ENCODE data around the gene PDE4B.
"Not testable (repeated sequence)": the region's sequence is repeated elsewhere in the genome, so short reads cannot be mapped to it uniquely, and the experiment has no call there.

Gene PDE4B

DNA sequence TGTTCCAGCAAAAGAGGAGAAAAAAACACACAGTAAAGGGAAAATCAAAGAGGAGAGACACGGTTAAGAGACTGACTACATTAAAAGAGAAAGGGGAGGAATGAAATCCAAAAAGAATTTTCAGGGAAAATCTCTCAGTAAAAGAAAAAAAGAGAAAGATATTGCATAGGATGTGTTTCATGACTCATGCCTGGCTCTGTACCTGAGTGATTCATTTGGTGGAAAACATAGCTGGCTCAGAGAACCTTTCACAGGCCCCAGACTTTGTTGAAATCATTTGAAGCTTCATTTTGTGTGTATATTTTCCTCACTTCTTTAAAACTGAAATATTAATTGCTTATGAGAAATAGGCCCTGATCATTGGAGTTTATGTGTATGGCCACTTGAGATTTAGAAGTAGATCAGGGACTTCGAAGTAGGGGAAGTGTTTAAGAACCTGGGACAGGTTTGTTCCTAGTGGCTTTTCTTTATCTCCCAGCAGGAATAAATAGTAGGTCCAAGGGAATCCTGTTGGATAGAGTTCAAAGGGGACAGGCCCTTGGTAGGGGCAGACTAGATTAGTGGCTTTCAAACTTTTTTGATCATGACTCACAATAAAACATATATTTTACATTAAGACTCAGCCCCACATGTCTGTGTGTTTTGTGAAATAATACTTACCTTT is 502.1 kb downstream of the PDE4B start:
- DNase-seq: peak; percentile 46

- DNase-seq: no peak
Measured at GRCh38 chr1:66295803-66296202, 503.1 kb downstream of the PDE4B start.

DNA sequence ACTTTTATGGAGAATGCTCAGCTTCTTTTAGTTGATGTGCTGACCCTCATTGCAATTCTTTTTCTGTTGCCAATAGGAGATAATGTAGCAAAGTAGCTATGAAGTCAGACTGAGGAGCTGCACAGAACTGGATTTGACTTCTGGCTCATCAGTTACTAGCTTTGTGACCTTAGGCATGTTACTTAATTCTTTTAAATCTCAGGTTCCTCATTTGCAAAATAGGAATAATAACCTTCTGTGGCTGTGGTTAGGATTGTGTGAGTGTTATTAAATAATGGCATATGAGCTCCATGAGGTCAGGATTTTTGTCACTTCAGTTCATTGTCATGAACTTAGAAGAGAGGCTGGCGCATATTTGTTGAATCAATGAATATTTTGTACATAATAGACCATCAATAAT is 503.7 kb downstream of the PDE4B start:
- no peak for DNase-seq

- peak; percentile 29 for DNase-seq
Measured at GRCh38 chr1:66296951-66297350, 504.3 kb downstream of the PDE4B start.

DNA sequence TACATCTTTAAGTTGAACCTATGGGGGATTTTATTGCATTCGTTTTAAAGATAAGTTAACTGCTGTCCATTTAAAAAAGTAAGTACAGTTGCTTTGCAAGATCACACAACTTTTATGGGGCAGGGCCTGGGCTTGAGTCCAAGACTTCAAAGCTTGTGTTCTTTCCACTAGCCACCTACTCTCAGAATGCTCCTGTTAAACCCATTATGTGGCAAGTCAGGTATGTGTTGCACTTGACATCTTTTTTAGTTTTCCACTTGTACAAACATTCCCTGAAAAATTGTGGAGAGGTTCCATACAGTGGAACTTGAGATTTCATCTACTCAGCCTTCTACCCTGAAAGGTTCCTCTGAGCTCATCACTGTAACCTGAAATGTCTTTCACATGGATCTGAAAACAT is 505.8 kb downstream of the PDE4B start:
- DNase-seq: no peak

- DNase-seq: no peak
Measured at GRCh38 chr1:66300280-66300971, 507.7 kb downstream of the PDE4B start.

GRCh38 chr1:66300972-66301451 is 508.3 kb downstream of the PDE4B start:
- DNase-seq: peak; percentile 70

DNA sequence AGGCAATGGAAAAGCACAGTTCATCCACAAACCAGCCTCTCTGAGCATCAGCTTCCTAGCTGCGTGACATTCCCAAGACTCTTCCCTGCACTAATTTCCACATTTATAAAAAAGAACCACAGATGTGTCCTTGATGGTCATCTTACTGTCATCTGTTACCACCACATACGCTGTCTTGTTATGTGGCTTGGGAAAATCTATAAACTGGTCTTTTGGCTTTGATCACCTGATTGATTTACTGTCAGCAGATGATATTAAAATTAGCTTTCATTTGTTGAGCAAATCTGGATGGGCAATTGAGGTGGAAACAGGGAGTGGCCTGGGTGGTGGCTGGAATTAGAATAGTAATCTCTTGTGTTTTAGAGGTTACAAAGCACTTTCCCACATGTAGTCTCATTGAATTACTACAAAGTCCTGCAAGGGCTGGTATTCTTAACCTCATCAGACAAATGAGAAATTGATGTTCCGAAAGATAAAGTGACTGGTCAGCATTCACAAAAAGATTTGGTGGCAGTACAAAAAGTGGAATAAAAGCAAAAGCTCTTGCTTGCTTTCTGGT is 509.6 kb downstream of the PDE4B start:
- DNase-seq: no peak

DNA sequence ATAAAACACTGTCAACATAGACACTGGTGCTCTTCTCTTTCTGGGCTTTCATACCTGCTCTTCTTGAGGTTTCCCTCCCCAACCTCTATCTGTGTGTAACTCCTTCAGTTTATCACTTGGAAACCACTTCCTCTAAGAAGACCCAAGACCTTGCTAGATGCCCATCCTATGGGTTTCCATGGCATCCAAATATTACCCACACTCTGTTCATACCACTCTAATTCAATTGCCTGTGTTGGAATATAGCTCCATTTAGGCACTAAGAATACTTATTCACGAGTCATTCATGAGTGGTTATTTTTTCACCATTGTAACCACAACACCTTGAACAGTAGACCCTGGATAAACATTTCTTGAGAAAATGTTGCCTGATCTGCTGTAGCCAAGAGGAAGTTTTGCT is 510.1 kb downstream of the PDE4B start:
- DNase-seq: peak; percentile 27

GRCh38 chr1:66303646-66304045 is 511.0 kb downstream of the PDE4B start:
- no peak for DNase-seq

GRCh38 chr1:66304128-66304527 is 511.4 kb downstream of the PDE4B start:
- no peak for DNase-seq

DNA sequence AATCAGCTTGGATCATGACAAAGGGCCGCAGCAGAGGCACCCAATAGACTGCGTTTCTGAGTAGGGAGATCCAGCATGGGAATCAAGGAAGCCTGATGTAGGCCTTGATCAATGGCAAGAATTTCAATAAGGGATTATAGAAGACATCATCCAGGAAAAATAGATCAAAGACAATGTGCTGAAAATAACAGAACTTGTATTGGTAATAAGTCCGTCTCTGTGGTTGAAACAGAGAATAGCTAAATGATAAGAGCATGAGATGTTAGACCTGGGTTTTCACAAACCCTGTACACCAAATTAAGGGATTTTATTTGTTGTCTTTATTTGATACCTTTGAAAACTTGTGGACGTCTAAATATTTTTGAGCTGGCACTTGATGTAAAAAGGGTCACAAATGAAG is 513.2 kb downstream of the PDE4B start:
- DNase-seq: no peak

GRCh38 chr1:66309006-66309741 is 516.5 kb downstream of the PDE4B start:
- no peak for DNase-seq

GRCh38 chr1:66311092-66311491 is 518.4 kb downstream of the PDE4B start:
- DNase-seq: no peak

DNA sequence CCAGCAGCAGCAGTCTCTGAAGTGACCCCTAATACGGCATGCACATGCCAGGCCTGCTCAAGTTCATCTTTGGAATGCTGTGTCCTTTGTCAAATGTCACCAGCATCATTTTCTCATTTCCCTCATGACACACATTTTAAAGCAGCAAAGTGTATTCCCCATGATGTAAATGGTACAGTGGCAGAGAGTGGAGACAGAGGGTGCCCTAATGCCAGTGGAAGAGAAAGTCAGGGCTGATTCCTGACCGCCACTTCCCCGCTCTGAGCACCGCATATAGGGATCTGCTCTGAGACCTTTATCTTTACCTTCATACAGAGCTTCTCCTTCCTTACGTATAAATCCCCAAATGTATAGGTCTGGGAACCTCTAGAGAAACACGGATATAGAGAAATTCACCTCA is 518.9 kb downstream of the PDE4B start:
- DNase-seq: no peak

DNA sequence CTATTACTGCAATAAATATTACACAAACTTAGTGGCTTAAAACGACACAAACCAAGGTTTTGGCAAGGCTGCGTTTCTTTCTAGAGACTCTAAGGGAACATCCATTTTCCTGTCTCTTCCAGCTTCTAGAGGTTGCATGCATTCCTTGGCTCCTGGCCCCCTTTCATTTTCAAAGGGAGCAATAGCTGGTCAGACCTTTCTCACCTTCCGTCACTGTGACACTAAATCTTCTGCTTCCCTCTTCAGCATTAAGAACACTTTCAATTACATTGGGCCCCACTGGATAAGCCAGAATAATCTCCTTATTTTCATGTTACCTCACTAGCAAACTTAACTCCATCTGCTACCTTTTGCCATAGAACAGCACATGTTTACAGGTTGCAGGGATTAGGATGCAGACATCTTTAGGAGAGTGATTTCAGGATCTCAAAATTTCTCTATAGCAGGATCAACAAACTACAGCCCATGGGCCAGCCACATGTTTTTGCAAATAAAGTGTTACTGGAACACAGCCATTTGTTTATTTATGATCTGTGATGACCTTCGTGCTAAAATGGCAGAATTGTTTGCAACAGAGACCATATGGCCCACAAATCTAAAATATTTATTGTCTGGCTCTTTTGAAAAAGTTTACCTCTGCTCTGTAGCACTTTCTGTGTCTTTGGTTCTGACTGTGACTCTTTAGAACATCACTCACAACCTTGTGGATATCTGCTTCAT is 519.7 kb downstream of the PDE4B start:
- DNase-seq: no peak

GRCh38 chr1:66313429-66313828 is 520.7 kb downstream of the PDE4B start:
- DNase-seq: no peak

DNA sequence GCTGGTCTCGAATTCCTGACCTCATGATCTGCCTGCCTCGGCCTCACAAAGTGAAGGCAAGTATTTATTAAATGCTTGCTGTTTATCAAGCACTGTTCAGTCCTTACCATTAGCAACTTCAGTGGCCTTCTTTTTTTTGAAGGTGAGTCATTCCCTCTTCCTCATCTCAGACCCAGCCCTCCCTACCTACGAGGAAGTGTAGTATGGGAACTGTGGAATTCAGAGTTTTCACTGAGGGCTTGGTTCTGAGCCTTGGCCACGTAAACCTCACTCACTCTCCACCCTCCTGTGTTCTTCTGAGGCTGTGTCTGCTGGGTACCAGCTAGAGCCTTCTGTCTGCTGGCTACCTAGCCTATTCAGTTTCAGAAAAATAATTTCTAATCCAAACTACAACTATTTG is 523.0 kb downstream of the PDE4B start:
- no peak for DNase-seq

- no peak for DNase-seq
Measured at GRCh38 chr1:66316464-66317247, 524.0 kb downstream of the PDE4B start.

- no peak for DNase-seq
Measured at GRCh38 chr1:66317248-66317515, 524.5 kb downstream of the PDE4B start.

DNA sequence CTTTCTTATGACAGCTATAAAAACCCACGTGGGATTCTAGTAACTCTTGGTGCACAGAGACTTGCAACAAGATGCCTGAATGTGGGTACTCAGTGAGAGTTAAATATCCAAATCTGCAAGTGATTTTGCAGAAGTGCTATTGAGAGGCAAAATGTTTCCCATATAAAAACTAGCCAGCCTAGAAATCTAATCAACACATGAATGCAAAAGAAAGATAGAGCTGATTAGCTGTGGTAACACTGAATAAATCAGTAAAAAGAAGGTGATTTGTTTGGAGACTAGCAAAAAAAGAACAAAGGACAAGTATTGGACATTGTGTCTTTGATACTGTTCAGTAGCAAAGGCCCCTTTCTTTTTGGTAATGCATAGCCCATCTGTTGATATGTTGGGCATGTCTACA is 527.5 kb downstream of the PDE4B start:
- no peak for DNase-seq

DNA sequence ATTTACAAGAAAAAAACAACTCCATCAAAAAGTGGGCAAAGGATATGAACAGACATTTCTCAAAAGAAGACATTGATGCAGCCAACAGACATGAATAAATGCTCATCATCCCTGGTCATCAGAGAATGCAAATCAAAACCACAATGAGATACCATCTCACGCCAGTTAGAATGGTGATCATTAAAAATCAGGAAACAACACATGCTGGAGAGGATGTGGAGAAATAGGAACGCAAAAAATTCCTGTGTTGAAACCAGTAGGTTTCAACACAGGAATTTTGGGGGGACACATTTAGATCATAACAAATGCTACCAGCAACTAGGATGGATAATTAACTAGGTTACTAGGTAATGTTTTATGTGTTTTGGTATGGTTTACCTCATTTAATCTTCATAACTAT is 529.8 kb downstream of the PDE4B start:
- DNase-seq: not testable (repeated sequence)
